ENCODE data around the gene CKAP2L.

DNA sequence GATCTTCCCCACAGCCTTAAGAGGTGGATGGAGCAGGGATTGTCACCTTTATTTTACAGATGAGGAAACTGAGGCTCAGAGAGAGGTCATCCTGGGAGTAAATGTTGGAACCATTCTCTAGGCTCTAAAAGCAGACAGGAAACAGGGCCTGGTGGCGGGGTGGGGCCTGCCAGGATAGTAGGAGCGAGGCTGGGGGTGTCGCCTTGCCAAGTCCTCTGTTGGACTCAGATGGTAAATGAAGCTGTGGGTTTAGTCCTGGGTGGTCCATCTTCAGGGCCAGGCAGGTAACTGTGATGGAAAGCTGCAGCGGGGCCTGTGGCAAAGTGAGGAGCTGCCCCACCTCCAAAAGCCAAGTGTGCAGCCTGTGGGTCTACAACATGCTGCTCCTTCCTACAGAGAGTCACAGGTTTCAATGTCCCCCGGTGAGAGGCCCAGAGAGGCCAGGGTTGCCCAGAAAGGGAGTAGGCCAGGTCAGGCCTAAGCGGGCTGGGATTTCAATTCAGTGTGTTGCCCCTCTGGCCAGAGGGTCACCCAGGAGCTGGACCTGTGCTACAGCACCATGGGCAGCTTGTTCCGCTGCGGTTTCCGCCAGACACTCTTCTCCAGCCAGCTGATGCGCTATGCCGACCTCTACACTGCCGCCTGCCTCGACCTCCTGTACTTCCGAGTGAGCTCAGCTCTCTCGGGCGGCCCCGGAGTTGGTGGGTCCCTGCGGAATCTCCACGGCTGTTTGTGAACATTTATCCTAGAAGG, 37.0 kb downstream of the CKAP2L start:
- TF ChIP-seq, protein P1, sequence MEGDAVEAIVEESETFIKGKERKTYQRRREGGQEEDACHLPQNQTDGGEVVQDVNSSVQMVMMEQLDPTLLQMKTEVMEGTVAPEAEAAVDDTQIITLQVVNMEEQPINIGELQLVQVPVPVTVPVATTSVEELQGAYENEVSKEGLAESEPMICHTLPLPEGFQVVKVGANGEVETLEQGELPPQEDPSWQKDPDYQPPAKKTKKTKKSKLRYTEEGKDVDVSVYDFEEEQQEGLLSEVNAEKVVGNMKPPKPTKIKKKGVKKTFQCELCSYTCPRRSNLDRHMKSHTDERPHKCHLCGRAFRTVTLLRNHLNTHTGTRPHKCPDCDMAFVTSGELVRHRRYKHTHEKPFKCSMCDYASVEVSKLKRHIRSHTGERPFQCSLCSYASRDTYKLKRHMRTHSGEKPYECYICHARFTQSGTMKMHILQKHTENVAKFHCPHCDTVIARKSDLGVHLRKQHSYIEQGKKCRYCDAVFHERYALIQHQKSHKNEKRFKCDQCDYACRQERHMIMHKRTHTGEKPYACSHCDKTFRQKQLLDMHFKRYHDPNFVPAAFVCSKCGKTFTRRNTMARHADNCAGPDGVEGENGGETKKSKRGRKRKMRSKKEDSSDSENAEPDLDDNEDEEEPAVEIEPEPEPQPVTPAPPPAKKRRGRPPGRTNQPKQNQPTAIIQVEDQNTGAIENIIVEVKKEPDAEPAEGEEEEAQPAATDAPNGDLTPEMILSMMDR (IDR thresholded peaks at IDR 0.05; ENCODE audit: poor library complexity, severe bottlenecking), result no peak
- TF ChIP-seq EZH2 (IDR thresholded peaks at IDR 0.05; ENCODE audit: borderline replicate concordance, insufficient read depth, low read length, poor library complexity, severe bottlenecking) (no peak), RAD21 (conservative IDR thresholded peaks at IDR 0.05) (no peak), TAF1 (IDR thresholded peaks at IDR 0.05; ENCODE audit: low read depth) (no peak)
